Measurements from ENCODE around the gene BICC1.

The BICC1 gene

GRCh38 chr10:58609532-58610150 is 97.0 kb downstream of the BICC1 start:
- no peak for DNase-seq

- DNase-seq, result no peak
These were observed 102.7 kb downstream of the BICC1 start for GRCh38 chr10:58615237-58615935.

GRCh38 chr10:58618158-58618676 is 105.5 kb downstream of the BICC1 start:
- no peak for DNase-seq

GRCh38 chr10:58621379-58622077 is 108.9 kb downstream of the BICC1 start:
- no peak for DNase-seq

- DNase-seq, result no peak
These were observed 109.6 kb downstream of the BICC1 start for GRCh38 chr10:58622246-58622645.

GRCh38 chr10:58625070-58625469 is 112.4 kb downstream of the BICC1 start:
- no peak for DNase-seq

GRCh38 chr10:58627392-58627791 is 114.7 kb downstream of the BICC1 start:
- no peak for DNase-seq

GRCh38 chr10:58631715-58632114 is 119.0 kb downstream of the BICC1 start:
- DNase-seq, result no peak

GRCh38 chr10:58632216-58632615 is 119.5 kb downstream of the BICC1 start:
- no peak for DNase-seq

- DNase-seq, result no peak
These were observed 124.7 kb downstream of the BICC1 start for GRCh38 chr10:58637352-58637751.

GRCh38 chr10:58638388-58638787 is 125.7 kb downstream of the BICC1 start:
- DNase-seq, result no peak

GRCh38 chr10:58641095-58641531 is 128.4 kb downstream of the BICC1 start:
- DNase-seq, result no peak

GRCh38 chr10:58641708-58642107 is 129.0 kb downstream of the BICC1 start:
- no peak for DNase-seq

GRCh38 chr10:58642283-58642682 is 129.6 kb downstream of the BICC1 start:
- DNase-seq, result no peak

GRCh38 chr10:58642916-58643428 is 130.3 kb downstream of the BICC1 start:
- no peak for DNase-seq

GRCh38 chr10:58644311-58644710 is 131.6 kb downstream of the BICC1 start:
- DNase-seq, result no peak

- no peak for DNase-seq
These were observed 132.9 kb downstream of the BICC1 start for GRCh38 chr10:58645416-58646146.

- no peak for DNase-seq
These were observed 134.9 kb downstream of the BICC1 start for GRCh38 chr10:58647376-58648112.

GRCh38 chr10:58648131-58648530 is 135.5 kb downstream of the BICC1 start:
- no peak for DNase-seq

GRCh38 chr10:58651040-58651439 is 138.4 kb downstream of the BICC1 start:
- no peak for DNase-seq

- DNase-seq, result no peak
These were observed 139.1 kb downstream of the BICC1 start for GRCh38 chr10:58651742-58652141.

- DNase-seq, result no peak
These were observed 140.5 kb downstream of the BICC1 start for GRCh38 chr10:58653139-58653538.
